ENCODE measurements around the gene MAP3K5.
A peak's percentile ranks its signal among the peaks of the same experiment; 100 is the strongest.

MAP3K5 gene

GRCh38 chr6:136528477-136528876 lies 263.8 kb downstream of the MAP3K5 start:
- DNase-seq, result no peak

GRCh38 chr6:136527831-136528230 lies 264.4 kb downstream of the MAP3K5 start:
- no peak for DNase-seq

GRCh38 chr6:136526937-136527336 lies 265.3 kb downstream of the MAP3K5 start:
- no peak for DNase-seq

DNA sequence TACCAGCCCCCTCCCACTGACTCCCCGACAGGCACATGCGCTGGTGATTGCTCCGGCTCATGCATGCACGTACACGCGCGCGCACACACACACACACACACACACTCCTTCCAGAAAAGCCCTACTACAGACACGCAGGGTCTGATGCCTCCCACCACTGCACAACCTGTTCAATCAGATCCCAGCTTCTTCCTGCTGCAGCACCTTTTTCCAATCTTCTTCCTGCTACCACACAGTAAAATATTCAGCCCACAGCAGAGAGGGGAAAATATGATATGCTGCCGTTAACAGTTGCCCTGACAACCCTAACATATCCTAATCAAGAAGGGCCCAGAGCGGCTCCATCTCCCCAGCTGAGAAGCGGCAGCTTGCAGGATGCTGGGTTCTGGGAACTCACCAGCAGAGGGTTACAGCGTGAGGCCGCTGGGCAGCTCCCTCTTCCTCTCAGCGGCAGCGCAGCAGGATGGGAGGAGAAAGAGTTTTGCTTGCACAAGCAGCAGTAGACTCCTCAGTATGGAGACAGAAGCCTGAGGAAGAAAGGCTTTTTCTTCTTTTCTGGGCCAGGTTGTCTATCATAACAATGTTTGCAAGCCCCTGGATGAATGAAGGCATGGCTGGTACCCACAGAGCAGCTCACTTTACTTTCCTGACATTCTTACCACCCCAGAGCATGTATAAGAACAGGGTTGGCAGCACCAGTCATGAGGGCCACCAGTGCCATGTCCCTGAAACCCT lies 265.9 kb downstream of the MAP3K5 start:
- DNase-seq, result peak; percentile 57 to 81

- DNase-seq, result peak; percentile 39 to 41
Observed at GRCh38 chr6:136525586-136526195, 266.6 kb downstream of the MAP3K5 start.

- peak; percentile 29 to 36 for DNase-seq
Observed at GRCh38 chr6:136524936-136525413, 267.3 kb downstream of the MAP3K5 start.

GRCh38 chr6:136524339-136524935 lies 267.8 kb downstream of the MAP3K5 start:
- DNase-seq, result peak; percentile 30 to 36

- no peak for DNase-seq
Observed at GRCh38 chr6:136523196-136523595, 269.1 kb downstream of the MAP3K5 start.

DNA sequence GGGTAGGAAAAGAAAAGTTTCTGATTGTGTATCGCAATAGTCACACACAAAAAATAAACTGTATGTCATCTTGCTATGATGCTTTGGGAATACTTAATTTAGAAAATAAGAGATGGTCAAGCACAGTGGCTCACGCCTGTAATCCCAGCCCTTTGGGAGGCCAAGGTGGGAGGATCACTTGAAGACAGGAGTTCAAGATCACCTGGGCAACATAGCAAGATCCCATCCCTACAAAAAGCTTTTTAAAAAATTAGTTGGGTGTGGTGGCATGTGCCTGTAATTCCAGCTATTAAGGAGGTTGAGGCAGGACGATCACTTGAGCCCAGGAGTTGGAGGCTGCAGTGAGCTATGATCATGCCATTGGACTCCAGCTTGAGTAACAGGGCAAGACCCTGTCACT lies 269.6 kb downstream of the MAP3K5 start:
- DNase-seq, result no peak

GRCh38 chr6:136521911-136522310 lies 270.4 kb downstream of the MAP3K5 start:
- DNase-seq, result no peak

DNA sequence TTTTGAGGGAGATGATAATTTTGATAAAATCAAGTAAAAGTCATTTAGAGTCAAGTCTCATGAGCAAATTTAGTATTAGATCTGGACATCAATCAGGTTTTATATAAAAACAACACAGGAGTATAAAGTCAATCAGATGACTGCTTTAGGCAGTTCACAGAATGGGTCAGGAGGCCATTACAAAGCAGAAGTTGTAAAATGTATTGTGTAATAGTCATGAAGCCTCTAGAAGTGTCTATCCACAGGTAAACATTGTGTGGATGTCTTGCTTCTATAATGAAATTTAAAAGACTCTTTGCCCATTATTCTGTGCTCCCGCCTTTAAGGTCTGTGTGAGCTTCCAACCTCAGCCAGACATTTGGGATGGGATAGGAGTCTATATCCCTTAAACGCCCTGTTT lies 270.9 kb downstream of the MAP3K5 start:
- DNase-seq, result no peak

DNA sequence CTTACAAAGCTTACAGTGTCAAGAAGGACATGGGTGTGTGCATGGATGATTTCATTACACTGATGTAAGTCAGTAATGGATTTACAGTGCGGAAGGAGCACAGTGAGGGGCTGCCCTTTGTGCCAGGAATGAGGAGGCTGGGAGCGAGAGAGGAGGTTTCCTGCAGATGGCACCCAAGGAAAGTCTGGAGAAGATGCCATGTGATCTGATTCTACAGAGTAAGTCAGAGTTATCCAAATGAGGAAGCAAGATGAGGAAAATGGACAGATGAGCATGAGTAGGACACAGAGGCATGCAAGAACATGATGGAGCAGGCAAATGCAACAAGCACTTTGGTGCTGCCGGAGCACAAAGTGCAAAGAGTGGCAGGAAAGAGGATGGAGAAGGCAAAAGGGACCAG lies 271.8 kb downstream of the MAP3K5 start:
- DNase-seq, result no peak

GRCh38 chr6:136517582-136517981 lies 274.7 kb downstream of the MAP3K5 start:
- DNase-seq, result no peak

DNA sequence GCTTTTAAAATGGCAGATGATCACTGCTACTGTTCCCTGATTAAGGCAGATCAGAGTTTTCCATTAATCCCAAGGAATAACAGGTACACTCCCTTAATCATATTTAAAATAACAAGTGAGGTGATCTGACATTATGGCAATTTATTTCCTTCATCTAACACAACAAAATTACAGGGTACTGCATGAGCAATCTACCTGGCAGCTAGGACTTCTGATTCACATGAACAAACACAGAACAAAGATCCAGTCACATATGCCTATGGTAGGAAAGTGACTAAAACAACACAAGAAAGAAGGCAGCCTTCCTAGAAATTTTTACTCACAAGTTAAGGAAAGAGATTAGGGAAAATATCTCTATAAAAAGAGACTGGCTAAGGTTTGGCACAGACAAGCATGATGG lies 275.3 kb downstream of the MAP3K5 start:
- DNase-seq, result no peak

GRCh38 chr6:136514591-136514990 lies 277.7 kb downstream of the MAP3K5 start:
- DNase-seq, result no peak

- no peak for DNase-seq
Observed at GRCh38 chr6:136511926-136512325, 280.4 kb downstream of the MAP3K5 start.

- no peak for DNase-seq
Observed at GRCh38 chr6:136511397-136511796, 280.9 kb downstream of the MAP3K5 start.

DNA sequence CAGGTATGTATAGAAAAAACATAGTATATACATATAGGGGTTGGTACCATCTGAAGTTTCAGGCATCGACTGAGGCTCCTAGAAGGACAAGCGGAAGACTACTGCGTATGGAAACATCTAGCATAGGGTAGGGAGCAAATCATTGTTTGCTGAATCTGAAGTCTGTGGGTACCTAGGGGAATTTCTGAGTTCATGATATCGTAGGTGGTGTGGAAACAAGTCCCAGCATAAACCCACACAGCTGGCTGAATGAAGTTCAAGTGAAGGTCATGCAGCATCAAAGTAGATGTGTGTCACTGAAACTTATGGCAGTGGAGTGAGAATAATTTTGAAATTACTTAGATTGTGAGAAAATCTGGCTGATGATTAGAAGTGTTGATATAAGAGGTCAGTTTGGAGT lies 281.5 kb downstream of the MAP3K5 start:
- no peak for DNase-seq

- DNase-seq, result no peak
Observed at GRCh38 chr6:136510299-136510698, 282.0 kb downstream of the MAP3K5 start.

DNA sequence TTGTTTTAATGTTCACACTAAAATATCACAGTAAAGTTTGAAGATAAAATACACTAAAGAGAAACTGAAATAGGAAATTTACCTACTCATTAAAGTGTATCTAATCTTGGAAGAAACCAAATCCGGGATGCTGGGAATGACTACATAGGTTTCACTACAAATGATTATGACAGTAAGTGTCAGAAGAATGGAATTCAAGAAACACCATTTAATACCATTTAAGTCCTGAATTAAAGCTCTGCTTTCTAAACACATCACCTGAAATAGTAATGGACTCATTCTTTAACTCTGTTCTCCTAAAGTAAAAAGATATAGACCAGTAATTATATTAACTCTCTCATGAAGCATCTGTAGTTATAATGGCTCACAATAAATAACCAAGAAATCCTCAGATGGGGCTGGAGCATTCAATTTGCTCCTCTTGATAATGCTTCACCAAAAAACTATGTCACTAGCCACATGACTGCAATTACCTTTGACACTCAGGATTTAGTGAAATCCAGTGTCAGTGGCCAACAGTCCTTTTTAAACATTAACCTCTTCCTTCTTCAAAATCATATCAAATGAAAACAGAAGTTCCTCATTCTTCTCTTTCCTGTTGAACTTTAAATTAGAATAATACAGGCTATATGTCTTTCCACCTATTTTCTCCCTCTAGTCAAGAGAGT lies 283.4 kb downstream of the MAP3K5 start:
- no peak for DNase-seq

Measured in SHP77 (cell line).